ENCODE measurements around the gene PKDREJ.
"Not testable (repeated sequence)": the region's sequence is repeated elsewhere in the genome, so short reads cannot be mapped to it uniquely, and the experiment has no call there.

Gene PKDREJ, protein sequence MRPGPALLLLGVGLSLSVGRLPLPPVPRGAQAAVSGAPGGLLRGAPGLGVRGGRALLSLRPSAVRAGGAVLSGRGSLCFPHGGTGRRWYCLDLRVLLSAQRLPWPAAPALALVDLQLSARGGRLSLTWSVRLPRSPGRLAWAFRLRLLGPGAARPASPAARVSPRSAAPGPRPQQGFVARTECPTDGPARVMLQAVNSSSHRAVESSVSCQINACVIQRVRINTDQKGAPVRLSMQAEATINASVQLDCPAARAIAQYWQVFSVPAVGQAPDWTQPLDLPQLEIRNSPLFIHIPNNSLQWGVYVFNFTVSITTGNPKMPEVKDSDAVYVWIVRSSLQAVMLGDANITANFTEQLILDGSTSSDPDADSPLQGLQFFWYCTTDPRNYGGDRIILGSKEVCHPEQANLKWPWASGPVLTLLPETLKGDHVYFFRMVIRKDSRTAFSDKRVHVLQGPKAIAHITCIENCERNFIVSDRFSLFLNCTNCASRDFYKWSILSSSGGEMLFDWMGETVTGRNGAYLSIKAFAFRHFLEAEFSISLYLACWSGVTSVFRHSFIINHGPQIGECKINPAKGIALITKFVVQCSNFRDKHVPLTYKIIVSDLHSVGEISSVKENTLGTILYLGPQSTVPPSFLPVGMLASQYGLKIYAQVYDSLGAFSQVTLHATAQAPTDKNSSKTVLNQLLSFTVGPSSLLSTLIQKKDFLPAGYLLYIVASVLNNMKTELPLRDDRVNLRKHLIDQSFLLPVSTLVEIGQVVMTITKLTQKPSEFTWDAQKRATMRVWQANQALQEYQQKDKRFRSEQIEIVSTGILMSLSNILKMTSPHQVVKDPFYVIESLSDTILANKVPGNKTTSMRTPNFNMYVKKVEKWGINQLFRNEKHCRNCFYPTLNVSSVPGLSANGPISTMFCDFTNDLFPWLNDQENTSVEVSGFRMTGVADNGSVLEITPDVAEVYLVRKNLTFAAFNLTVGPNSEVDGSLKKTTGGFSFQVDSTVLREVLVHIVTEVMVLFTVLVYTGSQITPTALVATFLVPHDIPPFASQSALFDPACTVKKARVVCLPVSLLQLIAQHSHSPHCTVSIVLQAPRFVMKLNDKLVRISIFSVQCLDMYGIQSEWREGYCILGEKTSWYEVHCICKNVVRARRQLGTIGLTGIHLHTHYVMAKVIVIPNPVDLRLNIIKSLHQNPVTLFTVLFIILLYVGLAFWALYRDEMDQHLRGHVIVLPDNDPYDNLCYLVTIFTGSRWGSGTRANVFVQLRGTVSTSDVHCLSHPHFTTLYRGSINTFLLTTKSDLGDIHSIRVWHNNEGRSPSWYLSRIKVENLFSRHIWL (N-terminal part only)

DNA sequence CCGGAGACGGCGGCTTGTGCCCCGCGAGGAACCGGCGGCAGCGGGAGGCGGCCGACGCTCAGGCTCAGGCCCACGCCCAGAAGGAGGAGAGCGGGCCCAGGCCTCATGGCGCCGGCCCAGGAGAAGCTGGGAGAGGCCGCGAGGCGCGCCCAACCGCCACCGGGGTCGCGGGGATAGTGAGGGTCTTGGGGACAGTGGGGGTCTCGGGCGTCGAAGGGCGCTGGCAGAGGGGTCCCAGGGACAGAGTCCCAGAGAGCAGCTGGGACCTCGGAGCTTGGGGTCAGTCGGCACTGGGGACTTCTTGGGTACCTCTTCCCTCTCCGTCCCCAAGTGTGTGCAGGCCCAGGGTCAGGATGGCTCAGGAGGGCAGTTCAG lies at the start of gene PKDREJ:
PKDREJ (minus strand) TSS at position 128 of the 375 bp plus-strand sequence; CDS start at position 107, 21 bp downstream.
- DNase-seq (ENCODE audit: low spot score), result no peak

DNA sequence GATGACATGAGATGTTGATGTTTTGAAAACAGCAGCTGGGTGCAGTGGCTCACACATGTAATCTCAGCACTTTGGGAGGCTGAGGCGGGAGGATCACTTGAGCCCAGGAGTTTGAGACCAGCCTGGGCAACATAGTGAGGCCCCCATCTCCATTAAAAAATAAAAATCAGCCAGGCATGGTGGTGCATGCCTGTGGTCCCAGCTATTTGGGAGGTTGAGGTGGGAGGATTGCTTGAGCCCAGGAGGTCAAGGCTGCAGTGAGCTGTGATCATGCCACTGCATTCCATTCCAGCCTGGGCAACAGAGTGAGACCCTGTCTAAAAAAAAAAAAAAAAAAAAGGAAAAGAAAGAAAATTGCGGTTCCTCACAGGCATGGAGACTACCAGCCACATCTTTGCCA lies 49.7 kb upstream of the PKDREJ start:
- DNase-seq (ENCODE audit: low spot score), result not testable (repeated sequence)

DNA sequence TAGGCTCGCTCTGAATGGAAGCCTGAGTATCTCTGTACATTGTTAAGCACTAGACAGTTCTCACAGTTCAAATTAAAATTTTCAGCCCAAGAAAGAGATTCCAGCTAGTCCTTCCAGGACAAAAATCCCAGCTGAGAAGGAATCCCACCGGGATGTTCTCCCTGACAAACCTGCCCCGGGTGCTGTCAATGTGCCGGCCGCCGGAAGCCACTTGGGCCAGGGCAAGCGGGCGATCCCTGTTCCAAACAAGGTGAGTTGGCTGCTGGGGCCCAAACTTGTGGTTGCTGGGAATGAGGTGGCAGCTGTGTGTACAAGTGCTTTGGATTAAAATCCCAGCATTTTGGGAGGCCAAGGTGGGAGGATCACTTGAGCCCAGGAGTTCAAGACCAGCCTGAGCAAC lies 48.9 kb upstream of the PKDREJ start:
- DNase-seq (ENCODE audit: low spot score), result no peak

DNA sequence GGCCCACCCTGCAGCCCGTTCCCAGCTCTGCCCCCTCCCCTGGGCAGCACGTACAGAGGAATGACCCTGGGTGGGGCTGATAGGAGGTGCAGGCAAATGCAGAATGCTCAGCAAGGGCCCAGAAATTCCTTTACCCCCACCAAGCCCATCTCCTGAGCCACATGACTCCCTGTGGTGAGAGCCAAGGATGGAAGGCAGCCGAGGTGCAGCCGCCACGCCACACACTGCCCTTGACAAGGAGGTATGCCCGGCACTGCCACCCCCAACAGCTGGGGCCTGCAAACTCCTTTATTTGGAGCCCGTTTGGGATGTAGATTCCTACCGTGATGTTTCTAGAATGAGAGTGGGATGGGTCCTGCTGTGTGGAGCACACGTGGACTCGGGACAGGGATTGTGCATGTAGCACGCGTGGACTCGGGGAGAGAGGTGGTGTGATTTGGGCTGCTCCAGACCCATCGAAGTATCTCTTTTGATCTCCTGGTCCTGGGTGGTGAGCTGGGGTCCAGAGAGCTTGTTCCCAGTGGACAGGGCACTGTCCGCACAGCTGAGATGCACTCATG lies 46.5 kb upstream of the PKDREJ start:
- DNase-seq (ENCODE audit: low spot score), result no peak

DNA sequence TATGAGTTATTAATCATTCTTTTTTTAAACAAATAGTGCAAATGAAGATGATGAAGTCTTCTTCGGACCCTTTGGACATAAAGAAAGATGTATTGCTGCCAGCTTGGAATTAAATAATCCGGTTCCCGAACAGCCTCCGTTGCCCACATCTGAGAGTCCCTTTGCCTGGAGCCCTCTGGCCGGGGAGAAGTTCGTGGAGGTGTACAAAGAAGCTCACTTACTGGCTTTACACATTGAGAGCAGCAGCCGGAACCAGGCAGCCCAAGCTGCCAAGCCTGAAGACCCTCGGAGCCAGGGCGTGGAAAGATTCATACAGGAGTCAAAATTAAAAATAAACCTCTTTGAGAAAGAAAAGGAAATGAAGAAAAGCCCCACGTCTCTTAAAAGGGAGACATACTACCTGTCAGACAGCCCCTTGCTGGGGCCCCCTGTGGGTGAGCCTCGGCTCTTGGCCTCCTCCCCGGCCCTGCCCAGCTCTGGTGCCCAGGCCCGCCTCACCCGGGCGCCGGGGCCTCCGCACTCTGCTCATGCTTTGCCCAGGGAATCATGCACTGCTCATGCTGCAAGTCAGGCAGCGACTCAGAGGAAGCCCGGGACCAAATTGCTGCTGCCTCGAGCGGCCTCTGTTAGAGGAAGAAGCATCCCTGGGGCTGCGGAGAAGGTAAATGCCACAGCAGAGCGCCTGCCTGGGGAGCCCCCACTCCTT lies 45.3 kb upstream of the PKDREJ start:
- no peak for DNase-seq (ENCODE audit: low spot score)

DNA sequence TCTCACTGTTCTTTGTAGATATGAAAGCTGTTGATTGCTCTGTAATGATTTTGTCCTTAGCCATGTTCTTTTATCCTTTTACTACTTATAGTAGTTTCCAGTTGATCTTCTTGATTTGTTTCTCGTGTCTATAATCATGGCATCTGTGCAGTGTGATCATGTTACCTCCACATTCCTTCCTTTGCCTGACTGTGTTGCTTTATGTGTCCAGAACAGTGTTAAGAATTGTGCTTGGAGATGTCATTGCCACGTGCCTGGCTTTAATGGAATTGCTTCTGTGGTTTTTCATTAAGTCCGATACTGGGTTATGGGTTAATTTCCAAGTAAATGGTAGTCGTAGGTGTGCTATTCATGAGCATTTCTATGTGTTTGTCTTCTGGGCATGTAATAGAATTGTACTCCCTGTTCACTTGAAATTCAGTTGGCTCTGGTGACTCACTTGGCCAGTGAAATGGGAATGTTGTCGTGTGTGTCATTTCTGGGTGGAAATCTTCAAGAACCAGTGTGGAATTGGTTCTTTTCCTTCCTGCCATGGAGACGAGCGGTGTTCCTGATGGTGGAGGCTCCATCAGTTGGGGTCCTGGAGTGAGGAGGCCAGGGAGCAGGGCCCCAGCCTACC lies 40.3 kb upstream of the PKDREJ start:
- no peak for DNase-seq (ENCODE audit: low spot score)

DNA sequence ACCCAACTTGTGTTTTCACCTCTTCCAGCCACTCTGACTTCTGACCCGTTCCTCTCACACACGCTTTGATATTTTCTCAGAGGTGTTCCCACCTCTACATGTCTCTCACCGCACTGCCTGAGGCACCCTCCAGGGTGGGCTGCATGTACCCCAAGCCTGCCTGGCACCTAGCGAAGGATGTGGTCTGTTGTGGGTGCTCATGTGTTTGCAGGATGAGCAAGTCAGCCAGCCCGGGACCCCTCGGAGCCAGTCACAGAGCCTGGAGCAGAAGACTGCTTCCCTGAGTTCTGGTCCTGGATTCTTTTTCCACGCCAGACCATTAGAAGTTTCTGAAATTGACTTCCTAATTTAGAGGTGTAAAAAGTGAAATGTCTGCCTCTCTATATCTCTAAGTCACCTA lies 37.3 kb upstream of the PKDREJ start:
- no peak for DNase-seq (ENCODE audit: low spot score)

DNA sequence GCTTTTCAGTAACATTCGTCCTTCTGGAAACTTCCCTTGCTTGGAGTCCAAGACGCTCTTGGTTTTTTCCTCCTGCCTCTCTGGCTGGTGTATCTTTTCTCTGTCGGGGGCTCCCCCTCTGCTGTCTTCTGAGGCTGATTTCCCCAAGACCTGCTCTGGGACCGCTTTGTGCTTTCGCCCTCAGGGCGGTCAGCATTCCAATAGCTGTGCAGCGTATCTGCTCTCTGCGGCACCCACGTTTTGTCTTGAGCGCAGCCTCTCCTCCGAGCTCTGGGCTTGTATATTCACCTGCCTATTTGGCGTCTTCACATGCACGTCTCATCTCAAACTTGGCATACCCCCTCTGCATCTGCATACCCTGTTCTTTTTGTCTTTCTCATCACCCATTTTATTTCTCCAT lies 36.0 kb upstream of the PKDREJ start:
- DNase-seq (ENCODE audit: low spot score), result no peak

DNA sequence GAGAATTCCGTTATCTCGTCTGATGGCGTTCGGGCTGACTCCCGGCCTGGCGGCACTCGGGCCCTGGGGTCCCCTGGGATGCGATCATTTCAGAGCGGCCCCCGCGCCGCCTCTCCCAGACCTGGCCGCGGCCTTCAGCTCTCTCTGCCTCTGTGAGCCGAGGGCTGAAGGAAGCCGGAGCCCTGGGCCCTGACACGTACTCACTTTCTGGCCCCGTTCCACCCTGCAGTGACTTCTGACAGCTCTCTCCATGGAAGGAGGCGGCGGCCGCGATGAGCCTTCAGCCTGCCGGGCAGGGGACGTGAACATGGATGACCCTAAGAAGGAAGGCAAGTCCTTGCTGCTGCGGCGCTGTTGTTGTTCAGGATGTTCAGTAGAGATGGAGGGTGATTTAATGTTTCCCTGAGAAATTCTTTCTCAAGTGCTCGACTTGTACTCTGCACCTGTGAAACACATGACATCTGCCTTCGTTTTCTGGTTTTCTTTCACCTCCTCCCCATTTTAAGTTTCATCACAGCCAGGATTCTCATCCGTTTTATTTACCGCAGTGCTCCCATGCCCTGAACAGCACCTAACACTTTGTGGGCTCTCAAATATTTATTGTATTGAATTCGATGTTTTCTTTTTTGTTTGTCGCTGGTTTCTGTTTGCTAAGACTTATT lies 34.1 kb upstream of the PKDREJ start:
- no peak for DNase-seq (ENCODE audit: low spot score)

DNA sequence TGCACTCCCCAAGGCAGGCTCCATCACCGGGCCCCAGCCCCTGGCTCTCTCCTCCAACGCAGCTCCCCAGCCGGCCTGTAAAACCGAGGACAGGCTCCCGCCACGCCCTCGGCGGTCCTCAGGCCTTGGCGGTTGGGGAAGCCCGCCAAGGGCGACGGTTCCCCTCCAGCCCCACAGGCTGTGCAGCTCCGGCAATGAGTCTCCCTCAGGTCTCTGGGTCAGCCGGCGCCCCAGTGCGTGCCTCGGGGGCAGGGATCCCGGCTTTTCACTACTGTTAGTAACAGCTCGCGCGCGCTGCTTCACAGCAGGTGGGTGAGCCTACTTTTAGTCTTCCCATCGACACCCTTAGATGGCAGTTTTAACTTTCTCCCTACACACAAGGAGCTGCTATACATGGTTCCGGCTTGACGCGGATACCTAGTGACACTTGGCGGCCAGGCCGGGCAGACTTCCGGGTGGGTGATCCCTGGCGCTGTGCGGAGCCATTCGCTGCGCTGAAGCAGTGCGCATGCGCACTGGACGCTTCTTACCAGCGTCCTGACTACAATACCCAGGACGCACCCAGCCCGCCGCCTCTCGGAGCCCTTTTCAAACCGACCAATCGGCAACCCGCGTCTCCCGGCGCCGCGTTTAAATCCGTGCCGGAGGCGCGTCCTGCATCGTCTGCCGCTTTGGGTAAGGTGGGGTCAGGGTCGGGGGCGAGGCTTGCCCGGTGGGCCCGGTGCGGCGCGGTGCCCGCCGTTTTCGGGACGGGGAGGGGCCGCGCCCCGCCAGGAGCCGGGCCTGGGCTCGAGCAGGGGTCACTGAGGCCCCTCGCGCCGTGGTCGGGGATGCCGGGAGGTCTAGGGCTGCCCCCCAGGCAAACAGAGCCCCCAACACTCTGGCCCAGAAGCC lies 33.4 kb upstream of the PKDREJ start, which contains the start of gene GTSE1:
GTSE1 (plus strand) TSS at position 614 of the 894 bp plus-strand sequence. CDS start 531 bp downstream, outside the sequence.
- DNase-seq (ENCODE audit: low spot score), result peak; percentile 97

DNA sequence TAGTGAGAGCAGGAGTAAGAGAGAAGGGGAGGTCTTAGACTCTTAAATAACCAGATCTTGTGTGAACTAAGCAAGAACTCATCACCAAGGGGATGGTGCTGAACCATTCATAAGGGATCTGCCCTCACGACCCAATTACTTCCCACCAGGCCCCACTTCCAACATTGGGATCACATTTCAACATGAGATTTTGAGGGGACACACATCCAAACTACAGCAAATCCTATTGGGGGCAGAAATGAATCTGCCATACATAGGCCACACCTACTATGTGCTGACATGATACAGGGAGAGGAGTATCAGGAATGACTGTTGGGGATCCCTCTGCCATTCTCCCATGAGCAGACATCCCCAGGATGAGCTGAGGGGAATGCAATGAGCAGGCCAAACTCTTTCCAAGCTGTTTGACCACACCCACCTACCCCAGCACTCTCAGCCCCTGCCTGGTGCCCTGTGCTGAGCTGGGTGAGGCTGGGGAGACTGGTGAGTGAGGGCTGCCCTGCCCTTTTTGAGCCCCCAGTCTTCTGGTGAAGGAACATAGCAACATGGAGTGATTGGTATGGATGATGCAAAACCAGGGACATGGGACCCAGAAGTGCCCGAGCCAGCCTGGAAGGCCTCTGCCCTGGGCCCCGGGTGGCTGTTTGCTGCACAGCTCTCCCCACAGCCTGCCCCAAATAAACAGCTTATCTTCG lies 32.3 kb upstream of the PKDREJ start:
- no peak for DNase-seq (ENCODE audit: low spot score)

DNA sequence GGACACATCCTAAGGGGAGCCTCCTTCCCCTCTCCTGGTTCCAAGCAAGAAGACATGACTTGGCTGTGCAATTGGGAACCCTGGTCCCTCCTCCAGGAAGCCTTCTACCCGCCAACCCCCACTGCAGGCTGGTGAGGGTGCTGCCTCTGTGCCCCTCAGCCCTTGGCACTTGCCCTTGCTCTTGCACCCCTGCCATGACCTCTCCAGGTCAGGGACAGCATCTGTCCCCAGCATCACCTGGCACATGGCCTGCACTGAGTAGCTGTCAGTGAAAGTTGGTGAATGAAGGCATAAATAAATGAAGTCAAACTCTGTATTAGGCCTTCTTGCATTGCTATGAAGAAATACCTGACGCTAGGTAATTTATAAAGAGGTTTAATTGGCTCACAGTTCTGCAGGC lies 31.6 kb upstream of the PKDREJ start:
- DNase-seq (ENCODE audit: low spot score), result no peak

DNA sequence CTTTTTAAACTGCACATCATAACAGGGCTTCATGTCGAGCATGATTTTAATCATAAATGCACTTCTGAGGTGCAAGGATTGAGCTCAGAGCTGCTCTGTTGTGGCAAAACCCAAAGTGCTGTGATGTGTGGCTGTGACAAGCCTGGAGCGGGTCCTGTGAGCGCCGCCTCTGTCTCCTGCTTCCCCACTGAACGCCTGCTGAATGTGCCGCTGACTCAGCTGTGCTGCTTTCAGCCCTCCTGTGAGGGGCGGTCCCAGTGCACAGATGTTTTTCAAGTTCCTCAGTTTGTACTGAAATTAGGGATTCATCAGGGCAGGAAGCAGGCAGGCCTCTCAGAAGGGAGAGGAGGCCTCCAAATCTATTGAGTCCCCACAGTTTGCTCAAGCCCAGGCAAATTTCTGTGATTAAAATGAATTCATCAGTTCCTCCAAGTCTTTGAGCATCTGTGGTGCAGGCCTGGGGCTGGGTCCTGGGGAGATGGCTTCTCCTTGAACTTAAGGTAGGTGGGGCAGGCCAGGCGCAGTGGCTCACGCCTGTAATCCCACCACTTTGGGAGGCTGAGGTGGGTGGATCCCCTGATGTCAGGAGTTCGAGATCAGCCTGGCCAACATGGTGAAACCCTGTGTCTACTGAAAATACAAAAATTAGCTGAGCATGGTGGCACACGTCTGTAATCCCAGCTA lies 30.6 kb upstream of the PKDREJ start:
- DNase-seq (ENCODE audit: low spot score), result peak; percentile 38

DNA sequence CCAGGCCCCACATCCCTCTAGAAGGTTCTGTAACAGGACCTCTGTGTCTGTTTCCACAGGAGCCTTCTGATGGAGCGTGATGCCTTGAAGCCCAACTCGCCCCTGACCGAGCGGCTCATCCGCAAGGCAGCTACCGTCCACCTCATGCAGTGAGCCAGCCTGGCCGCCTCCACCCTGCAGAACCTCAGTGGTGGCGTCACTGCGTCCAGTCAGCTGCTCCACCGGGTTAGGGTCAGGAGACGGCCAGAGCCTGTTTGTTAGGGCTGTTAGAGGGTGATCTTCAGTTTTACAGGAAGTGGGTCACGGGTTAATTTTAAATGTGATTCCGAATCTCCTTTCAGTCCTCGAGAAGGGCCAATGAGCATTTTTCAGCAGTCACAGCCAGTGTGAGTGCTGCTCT lies 29.6 kb upstream of the PKDREJ start:
- DNase-seq (ENCODE audit: low spot score), result no peak

DNA sequence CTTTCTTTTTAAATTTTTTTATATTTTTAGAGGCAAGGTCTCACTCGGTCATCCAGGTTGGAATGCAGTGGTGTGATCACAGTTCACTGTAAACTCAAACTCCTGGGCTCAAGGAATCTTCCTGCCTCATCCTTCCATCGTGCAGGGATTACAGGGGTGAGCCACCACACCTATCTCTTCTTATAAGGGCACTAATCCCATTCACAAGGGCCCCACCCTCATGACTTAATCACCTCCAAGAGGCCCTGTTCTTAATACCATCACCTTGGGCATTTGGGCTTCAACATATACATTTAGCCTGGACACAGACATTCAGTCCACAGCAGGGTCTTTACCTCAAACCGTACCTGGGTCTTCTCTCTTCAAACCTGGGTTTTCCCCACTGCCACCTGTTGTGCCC lies 29.0 kb upstream of the PKDREJ start:
- no peak for DNase-seq (ENCODE audit: low spot score)

DNA sequence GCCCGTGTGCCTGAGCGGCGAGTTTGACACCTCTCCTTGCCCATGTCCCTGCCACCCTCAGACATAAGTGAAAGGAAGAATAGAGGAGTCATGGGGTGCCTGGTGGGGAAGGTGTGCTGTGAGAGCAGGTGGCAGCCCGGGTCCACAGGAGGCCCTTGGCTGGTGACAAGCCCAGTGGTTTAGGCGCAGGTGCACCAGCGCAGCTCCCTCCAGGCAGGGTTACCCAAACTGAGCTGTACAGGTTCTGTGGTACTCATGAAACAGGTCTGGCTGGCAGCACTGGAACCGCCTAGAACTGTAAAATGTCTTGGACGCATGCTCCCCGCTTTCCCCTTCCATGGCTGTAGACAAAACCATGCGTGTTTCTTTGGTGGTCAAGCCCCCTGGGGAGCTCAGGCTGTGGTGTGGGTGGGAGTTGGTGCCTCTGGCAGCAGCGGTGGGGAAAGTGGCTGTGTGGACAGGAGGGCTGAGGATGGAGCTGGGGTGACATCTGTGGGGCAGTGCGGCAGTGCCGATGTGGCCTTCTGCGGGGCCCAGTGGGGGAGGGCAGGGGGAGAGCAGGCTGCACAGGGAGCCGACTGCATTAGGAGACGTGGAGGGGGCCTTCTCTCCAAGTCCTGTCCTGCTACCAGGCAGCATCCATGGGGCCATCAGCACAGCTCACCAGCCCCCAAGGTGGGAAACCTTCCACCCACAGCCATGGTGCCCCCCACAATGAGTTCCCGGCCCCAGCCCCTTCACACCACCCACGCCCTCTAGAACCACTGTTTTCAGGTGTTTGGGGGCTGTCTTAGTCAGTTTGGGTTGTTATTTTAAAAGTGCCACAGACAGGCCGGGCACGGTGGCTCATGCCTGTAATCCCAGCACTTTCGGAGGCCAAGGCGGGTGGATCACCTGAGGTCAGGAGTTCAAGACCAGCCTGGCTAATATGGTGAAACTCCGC lies 28.0 kb upstream of the PKDREJ start:
- no peak for DNase-seq (ENCODE audit: low spot score)

Data from globus pallidus (tissue), 1 donor.